ENCODE results near the gene EEPD1. TPM values are rescaled to one million over a fixed set of nuclear protein-coding genes. Genes with fewer than 3 reads are reported as not detected.

EEPD1 gene
- total RNA-seq, 4 donors from 2014 or later: 19.0 to 34.2 (median 20.8) TPM

DNA sequence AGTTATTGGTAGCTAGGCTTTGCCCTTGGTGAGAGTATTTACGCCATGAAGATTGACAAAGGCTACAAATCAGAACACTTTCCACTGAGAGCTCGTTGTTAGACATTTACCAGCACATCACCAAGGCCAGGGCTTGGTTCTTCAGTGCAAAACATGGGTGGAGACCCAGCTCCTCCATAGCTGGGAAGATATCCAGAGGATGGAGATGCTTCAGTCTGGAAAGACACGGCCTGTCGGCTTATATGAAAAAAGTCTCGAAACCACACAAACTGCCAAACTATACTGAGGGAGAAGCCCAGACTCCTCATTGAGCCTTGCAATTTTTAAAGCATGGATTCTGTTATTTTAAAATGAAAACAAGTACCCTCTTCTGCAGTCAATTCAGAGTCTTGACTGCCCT lies 153.2 kb downstream of the EEPD1 start:
- WGBS, 2 donors: 75 to 84% methylated on average over 5 of the region's 5 CpGs
- intact Hi-C loops (cut with DNase I; ENCODE audit: low total_unique reads): no loop called here
- DNase-seq (ENCODE audit: low spot score in 2 of 2): no peak

DNA sequence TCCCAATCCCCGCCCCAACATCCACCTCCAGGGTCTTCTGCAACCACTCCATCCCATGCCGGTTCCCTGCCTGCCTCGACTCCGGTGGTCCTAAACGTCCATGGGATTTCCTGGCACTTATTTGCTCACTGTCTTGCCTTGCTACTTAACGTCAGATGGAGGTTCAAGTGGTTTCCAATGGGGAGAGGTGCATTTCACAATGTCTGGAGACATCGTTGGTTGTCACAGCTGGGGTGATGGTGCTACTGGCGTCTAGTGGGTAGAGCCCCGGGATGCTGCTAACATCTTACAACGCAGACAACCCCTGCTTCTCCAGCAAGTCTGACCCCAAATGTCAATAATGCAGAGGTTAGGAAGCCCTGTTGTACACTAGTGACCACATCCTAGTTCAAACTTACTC lies 153.7 kb downstream of the EEPD1 start:
- WGBS, 2 donors: 80 to 85% methylated on average over 10 of the region's 10 CpGs

More for the DNA sequence above, 153.2 kb downstream of the EEPD1 start:
- no peak overlapping the region for H3K4me3 ChIP-seq (ENCODE audit: low read depth, poor library complexity, severe bottlenecking)
- TF ChIP-seq POLR2A (IDR thresholded peaks at IDR 0.05): no peak
- TF ChIP-seq, protein P1, sequence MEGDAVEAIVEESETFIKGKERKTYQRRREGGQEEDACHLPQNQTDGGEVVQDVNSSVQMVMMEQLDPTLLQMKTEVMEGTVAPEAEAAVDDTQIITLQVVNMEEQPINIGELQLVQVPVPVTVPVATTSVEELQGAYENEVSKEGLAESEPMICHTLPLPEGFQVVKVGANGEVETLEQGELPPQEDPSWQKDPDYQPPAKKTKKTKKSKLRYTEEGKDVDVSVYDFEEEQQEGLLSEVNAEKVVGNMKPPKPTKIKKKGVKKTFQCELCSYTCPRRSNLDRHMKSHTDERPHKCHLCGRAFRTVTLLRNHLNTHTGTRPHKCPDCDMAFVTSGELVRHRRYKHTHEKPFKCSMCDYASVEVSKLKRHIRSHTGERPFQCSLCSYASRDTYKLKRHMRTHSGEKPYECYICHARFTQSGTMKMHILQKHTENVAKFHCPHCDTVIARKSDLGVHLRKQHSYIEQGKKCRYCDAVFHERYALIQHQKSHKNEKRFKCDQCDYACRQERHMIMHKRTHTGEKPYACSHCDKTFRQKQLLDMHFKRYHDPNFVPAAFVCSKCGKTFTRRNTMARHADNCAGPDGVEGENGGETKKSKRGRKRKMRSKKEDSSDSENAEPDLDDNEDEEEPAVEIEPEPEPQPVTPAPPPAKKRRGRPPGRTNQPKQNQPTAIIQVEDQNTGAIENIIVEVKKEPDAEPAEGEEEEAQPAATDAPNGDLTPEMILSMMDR (IDR thresholded peaks at IDR 0.05): no peak

DNA sequence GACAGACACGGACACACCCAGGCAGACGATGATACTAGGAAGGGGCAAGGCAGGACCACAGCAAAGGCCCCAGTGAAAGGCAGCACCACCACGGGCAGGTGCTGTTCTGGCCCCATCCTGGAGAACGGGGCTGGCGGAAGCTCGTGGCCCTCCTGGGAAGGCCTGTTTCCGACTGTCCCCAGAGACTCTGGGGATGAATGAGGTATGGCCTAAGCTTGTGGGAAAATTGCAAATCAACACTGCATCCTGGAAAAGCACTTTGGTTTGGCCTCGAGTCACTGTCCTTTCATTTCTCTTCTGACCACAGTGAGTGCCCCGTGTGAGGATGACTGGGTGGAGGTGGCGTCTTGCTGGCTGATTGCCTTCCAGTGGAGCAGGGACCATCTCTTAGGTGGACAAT lies 155.0 kb downstream of the EEPD1 start:
- intact Hi-C loops (cut with DNase I; ENCODE audit: low total_unique reads): no loop called here
- WGBS, 2 donors: 91 to 92% methylated on average over 10 of the region's 10 CpGs
- no peak for TF ChIP-seq POLR2A (IDR thresholded peaks at IDR 0.05)
- TF ChIP-seq, protein P1 (IDR thresholded peaks at IDR 0.05): no peak
- DNase-seq (ENCODE audit: low spot score in 2 of 2): no peak
- H3K4me3 ChIP-seq (ENCODE audit: low read depth, poor library complexity, severe bottlenecking): no peak overlapping the region

More for the DNA sequence above, 153.7 kb downstream of the EEPD1 start:
- intact Hi-C loops (cut with DNase I; ENCODE audit: low total_unique reads): no loop called here
- TF ChIP-seq, protein P1 (IDR thresholded peaks at IDR 0.05): no peak
- no peak for TF ChIP-seq POLR2A (IDR thresholded peaks at IDR 0.05)
- no peak for DNase-seq (ENCODE audit: low spot score in 2 of 2)
- no peak overlapping the region for H3K4me3 ChIP-seq (ENCODE audit: low read depth, poor library complexity, severe bottlenecking)

DNA sequence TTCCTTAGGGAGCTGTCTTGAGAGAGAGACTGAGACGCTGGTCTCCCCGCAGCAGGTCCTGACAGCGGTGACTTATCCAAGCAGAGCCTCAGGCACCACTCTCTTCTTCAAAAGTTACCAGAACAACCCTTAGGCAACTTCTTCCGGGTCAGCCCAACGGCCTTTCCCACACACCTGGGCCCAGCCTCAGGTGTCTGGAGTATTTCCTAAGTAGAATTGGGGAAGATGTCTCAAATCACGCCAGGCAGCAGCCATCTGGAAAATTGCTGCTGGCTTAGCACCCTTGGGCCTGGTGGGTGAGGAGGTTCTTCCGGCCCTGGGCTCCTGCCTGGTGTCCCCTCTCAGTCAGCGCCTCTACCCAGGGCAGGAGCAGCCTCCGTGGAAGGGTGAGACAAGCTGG lies 156.2 kb downstream of the EEPD1 start:
- DNase-seq (ENCODE audit: low spot score in 2 of 2): no peak
- 75 to 85% methylated on average over 8 to 9 of the region's 9 CpGs for WGBS, 2 donors
- no peak overlapping the region for H3K4me3 ChIP-seq (ENCODE audit: low read depth, poor library complexity, severe bottlenecking)
- intact Hi-C loops (cut with DNase I; ENCODE audit: low total_unique reads): no loop called here
- TF ChIP-seq POLR2A (IDR thresholded peaks at IDR 0.05): no peak
- TF ChIP-seq, protein P1 (IDR thresholded peaks at IDR 0.05): no peak

DNA sequence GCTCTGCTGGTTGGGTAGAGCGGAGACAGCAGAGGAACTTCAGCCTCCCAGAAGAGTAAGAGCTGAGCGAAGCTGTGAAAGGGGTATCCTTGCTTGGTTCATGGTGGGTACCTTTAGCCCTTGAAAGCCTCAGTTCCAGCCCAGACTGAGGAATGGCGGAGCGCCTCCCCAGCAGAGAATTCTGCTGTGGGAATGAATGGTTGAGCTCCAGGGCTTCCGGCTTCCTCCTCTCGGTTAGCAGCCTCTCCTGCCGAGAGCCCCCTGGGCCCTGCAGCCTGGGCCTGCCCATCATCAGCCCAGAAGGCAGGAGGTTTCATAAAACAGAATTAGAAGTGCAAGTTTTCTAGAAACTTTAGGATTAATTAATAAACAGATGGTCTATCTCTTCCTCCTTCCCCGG lies 156.7 kb downstream of the EEPD1 start:
- no peak overlapping the region for H3K4me3 ChIP-seq (ENCODE audit: low read depth, poor library complexity, severe bottlenecking)
- WGBS, 2 donors: 93 to 96% methylated on average over 8 of the region's 8 CpGs
- intact Hi-C loops (cut with DNase I; ENCODE audit: low total_unique reads): no loop called here
- TF ChIP-seq POLR2A (IDR thresholded peaks at IDR 0.05): no peak
- TF ChIP-seq, protein P1 (IDR thresholded peaks at IDR 0.05): no peak
- no peak for DNase-seq (ENCODE audit: low spot score in 2 of 2)

DNA sequence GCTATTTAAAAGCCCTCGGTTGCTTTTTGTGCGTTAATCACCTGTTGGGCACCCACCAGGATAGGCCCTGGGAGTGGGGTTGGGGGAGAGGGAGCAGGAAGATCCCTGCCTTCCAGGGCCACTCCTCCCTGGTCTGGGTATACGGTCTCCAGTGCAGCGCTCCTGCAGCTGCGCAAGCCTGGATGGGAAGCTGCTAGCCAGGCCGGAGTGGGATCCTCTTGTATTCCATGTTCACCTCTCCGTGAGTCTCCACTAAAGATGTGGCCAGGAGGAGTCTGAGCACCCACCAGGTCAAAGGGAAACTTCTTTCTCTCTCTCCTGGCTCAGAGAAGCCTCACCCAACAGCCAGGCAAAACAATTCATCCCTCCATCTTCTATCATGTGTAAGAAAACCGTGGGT lies 157.8 kb downstream of the EEPD1 start:
- TF ChIP-seq, protein P1 (IDR thresholded peaks at IDR 0.05): no peak
- no peak for TF ChIP-seq POLR2A (IDR thresholded peaks at IDR 0.05)
- 84 to 90% methylated on average over 8 of the region's 8 CpGs for WGBS, 2 donors

More for the DNA sequence above, 157.8 kb downstream of the EEPD1 start:
- DNase-seq (ENCODE audit: low spot score in 2 of 2): no peak
- no peak overlapping the region for H3K4me3 ChIP-seq (ENCODE audit: low read depth, poor library complexity, severe bottlenecking)
- intact Hi-C loops (cut with DNase I; ENCODE audit: low total_unique reads): no loop called here
